Glomerular endothelial cell (primary cell): ENCODE measurements around the gene KIAA0232. TPM values are rescaled to one million over a fixed set of nuclear protein-coding genes. Genes with fewer than 3 reads are reported as not detected.

Experiments used
- DNase-seq: peaks from one replicate; pipeline ENCODE4 v3.0.0-alpha.2; 2011; ENCODE audit warnings: low read depth, low spot score; ENCODE audit errors: extremely low read depth
- total RNA-seq: library from RNA; depleted of rRNA; stranded (reverse); fragments of >200 nt; gene quantifications from 2 replicates; pipeline ENCODE4 v1.2.3, GENCODE V29; 2015

KIAA0232 gene
- total RNA-seq, 1 donor from 2014 or later = 21.1 TPM

GRCh38 chr4:6845027-6845426 lies 62.5 kb downstream of the KIAA0232 start:
- no peak for DNase-seq

GRCh38 chr4:6845574-6845973 lies 63.0 kb downstream of the KIAA0232 start:
- DNase-seq = no peak

GRCh38 chr4:6847178-6847577 lies 64.7 kb downstream of the KIAA0232 start:
- DNase-seq = no peak

GRCh38 chr4:6848717-6849305 lies 66.3 kb downstream of the KIAA0232 start:
- DNase-seq = no peak

- no peak for DNase-seq
These were observed 67.2 kb downstream of the KIAA0232 start for GRCh38 chr4:6849691-6850090.

GRCh38 chr4:6851431-6851830 lies 68.9 kb downstream of the KIAA0232 start:
- no peak for DNase-seq

GRCh38 chr4:6851962-6852361 lies 69.4 kb downstream of the KIAA0232 start:
- DNase-seq = no peak

- DNase-seq = no peak
These were observed 70.1 kb downstream of the KIAA0232 start for GRCh38 chr4:6852582-6852981.

- DNase-seq = no peak
These were observed 71.7 kb downstream of the KIAA0232 start for GRCh38 chr4:6854098-6854744.

- DNase-seq = no peak
These were observed 73.3 kb downstream of the KIAA0232 start for GRCh38 chr4:6855692-6856297.

GRCh38 chr4:6856391-6856790 lies 73.9 kb downstream of the KIAA0232 start:
- DNase-seq = no peak

- no peak for DNase-seq
These were observed 74.7 kb downstream of the KIAA0232 start for GRCh38 chr4:6857009-6857882.

GRCh38 chr4:6858997-6859396 lies 76.5 kb downstream of the KIAA0232 start:
- DNase-seq = no peak

- no peak for DNase-seq
These were observed 77.0 kb downstream of the KIAA0232 start for GRCh38 chr4:6859543-6859942.

GRCh38 chr4:6868386-6868785 lies 85.9 kb downstream of the KIAA0232 start:
- DNase-seq = no peak

GRCh38 chr4:6869944-6870343 lies 87.4 kb downstream of the KIAA0232 start:
- DNase-seq = no peak

- no peak for DNase-seq
These were observed 90.8 kb downstream of the KIAA0232 start for GRCh38 chr4:6873291-6873690.

GRCh38 chr4:6873792-6874461 lies 91.4 kb downstream of the KIAA0232 start:
- no peak for DNase-seq

GRCh38 chr4:6874981-6875380 lies 92.5 kb downstream of the KIAA0232 start:
- DNase-seq = no peak

- no peak for DNase-seq
These were observed 92.9 kb downstream of the KIAA0232 start for GRCh38 chr4:6875431-6875831.

- no peak for DNase-seq
These were observed 93.9 kb downstream of the KIAA0232 start for GRCh38 chr4:6876440-6876839.
